ENCODE data around the gene RAC3.

DNA sequence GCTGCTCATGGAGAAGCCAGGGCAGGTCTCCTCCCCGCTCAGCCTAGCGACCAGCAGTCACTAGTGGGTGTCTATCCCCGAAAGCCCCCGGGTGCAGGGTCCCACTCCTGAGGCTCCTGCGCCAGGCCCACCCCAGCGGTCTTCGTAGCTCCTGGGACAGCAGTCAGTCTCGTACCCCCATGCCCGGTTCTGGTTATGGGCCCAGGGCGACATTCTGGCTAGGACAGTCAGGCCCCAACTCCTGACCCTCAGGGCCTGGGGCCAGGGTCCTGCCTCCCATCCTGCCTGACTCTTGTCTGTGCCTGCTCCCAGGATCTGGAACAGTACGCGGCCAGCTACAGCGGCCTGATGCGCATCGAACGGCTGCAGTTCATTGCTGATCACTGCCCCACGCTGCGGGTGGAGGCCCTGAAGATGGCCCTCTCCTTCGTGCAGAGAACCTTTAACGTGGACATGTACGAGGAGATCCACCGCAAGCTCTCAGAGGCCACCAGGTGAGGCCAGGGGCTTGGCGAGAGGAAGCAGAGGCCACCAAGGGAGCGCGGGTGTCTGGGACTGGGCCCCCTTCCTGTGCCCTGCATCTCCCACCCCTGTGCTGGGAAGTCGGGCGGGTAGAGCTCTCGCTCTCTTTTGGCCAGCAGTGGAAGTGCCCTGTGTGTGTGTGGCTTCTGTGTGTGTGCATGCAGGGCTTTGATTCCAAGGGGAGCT is 22.2 kb downstream of the RAC3 start:
- no peak for TF ChIP-seq EZH2 (IDR thresholded peaks at IDR 0.05; ENCODE audit: borderline replicate concordance, low read depth, low read length, severe bottlenecking)
- TF ChIP-seq, protein P1, sequence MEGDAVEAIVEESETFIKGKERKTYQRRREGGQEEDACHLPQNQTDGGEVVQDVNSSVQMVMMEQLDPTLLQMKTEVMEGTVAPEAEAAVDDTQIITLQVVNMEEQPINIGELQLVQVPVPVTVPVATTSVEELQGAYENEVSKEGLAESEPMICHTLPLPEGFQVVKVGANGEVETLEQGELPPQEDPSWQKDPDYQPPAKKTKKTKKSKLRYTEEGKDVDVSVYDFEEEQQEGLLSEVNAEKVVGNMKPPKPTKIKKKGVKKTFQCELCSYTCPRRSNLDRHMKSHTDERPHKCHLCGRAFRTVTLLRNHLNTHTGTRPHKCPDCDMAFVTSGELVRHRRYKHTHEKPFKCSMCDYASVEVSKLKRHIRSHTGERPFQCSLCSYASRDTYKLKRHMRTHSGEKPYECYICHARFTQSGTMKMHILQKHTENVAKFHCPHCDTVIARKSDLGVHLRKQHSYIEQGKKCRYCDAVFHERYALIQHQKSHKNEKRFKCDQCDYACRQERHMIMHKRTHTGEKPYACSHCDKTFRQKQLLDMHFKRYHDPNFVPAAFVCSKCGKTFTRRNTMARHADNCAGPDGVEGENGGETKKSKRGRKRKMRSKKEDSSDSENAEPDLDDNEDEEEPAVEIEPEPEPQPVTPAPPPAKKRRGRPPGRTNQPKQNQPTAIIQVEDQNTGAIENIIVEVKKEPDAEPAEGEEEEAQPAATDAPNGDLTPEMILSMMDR (IDR thresholded peaks at IDR 0.05; ENCODE audit: borderline replicate concordance, extremely low read depth, low read length, poor library complexity, severe bottlenecking): no peak

Data from DND-41 (cell line).